ENCODE data around the gene PLPPR1.
A peak's percentile ranks its signal among the peaks of the same experiment; 100 is the strongest.

Gene PLPPR1

GRCh38 chr9:101128623-101129022, 100.1 kb downstream of the PLPPR1 start:
- DNase-seq, result no peak

DNA sequence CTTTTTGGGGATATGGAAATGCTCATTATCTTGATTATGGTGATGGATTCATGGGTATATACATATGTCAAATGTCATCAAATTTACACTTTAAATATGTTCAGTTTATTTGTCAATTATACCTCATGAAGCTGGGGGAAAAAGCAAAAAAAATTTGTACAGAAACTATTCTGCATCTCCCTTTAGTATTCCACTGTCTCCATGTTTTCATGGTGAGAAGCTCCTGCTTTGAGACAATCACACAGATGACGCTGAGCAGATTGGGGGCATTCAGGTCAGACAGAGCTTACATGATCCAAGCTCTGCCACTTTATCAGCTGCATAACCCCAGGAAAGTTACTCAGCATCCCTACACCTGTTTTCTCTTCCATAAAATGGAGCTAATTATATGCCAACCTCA, 101.5 kb downstream of the PLPPR1 start:
- DNase-seq, result no peak

GRCh38 chr9:101131326-101131725, 102.8 kb downstream of the PLPPR1 start:
- DNase-seq, result no peak

GRCh38 chr9:101132801-101133200, 104.3 kb downstream of the PLPPR1 start:
- no peak for DNase-seq

- no peak for DNase-seq
Observed at GRCh38 chr9:101138509-101138908, 110.0 kb downstream of the PLPPR1 start.

- DNase-seq, result no peak
Observed at GRCh38 chr9:101139082-101139481, 110.6 kb downstream of the PLPPR1 start.

DNA sequence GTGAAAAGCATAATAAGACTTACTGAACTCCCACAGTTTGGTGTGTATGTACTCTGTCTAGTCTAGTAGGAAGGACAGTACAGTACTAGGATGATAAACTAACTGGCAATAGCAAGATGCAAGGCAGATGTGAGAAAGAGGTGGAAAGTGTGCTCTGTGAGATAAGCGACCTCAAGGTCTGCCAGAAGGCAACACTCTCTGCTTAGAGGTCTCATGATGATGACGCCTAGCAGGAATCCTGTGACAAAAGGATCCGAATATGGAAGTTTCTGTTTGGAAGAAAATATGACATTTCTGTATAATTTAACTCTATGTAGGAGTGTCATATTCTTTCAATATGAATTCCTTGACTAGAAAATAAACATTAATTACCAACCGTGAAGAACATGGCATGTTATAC, 112.2 kb downstream of the PLPPR1 start:
- no peak for DNase-seq

DNA sequence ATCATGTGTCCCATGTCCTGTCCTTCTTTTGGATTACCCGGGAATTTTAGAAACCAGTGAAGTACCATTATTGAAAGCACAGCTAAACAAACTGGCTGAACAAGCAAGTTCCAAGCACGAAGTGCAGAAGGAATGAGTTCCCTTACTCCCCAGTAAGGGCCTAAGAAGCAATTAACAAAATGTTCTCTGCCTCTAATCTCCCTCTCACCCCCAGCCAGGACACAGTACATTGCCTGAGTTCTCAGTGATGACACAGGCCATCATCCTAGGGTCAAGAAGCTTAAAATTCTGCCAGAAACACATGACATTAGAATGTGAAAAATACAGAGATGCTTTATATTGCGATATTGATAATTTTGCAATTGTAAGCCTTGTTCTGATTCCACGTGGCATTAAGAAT, 118.0 kb downstream of the PLPPR1 start:
- no peak for DNase-seq

GRCh38 chr9:101148344-101148743, 119.8 kb downstream of the PLPPR1 start:
- DNase-seq, result no peak

DNA sequence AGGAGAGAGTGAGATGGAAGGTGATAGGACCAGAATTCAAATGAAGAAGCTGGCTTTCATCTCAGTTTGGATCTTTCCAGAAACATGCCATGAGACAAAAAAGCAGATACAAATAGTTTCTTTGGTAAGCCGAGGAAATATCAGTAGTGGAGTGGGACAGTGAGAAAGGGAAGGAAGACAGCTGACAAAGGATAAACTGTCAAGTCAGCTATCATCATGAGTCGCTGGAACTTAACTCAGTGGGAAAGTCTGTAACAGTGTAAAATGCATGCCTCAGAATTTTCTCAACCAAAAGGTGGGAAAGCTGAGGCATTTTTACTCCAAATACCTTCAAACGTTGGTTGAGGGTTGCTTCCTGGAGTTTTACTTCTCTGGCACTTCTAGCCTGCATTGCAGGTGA, 129.8 kb downstream of the PLPPR1 start:
- no peak for DNase-seq

GRCh38 chr9:101162231-101162630, 133.7 kb downstream of the PLPPR1 start:
- no peak for DNase-seq

- no peak for DNase-seq
Observed at GRCh38 chr9:101165131-101165530, 136.6 kb downstream of the PLPPR1 start.

DNA sequence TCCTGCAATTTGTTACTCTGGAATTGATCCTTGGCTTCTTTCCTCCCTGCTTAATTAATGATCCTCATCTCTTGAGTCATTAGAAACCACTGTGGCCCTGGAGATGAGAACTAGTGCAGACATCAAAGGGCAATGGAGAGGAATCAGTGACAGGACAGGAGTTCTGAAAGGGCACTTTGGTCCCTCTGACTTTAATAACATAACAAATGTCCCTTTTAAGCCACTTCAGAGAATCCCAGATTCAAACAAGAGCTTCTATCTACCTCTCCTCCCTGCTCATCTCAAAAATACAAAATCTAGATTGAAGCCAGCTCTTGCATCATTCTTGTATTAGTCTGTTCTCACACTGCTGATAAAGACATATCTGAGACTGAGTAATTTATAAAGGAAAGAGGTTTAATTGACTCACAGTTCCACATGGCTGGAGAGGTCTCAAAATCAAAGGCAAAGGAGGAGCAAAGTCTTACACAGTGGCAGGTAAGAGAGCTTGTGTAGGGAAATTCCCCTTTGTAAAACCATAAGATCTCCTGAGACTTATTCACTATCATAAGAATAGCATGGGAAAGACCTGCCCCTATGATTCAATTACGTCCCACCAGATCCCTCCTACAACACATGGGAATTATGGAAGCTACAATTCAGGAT, 139.1 kb downstream of the PLPPR1 start:
- no peak for DNase-seq

DNA sequence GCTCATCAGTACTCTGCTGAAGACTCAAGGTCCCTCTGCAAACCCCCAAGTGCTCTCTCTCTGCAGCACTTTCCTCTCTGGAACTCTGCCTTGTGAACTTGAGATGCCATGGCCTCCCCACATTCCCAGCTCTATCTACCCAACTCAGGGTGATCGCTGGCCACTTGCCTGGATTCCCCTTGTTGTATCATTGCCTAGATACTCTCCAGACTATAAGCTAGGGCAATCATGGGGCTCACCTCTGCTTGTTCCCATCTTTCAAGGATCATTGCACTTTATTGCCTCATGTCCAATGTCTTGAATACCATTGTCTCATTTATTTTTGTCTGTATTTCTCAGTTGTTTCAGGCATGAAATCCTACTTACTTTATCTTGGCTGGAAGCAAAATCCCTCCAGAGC, 144.1 kb downstream of the PLPPR1 start:
- peak in 1 of 4 experiments; percentile 3 for DNase-seq

DNA sequence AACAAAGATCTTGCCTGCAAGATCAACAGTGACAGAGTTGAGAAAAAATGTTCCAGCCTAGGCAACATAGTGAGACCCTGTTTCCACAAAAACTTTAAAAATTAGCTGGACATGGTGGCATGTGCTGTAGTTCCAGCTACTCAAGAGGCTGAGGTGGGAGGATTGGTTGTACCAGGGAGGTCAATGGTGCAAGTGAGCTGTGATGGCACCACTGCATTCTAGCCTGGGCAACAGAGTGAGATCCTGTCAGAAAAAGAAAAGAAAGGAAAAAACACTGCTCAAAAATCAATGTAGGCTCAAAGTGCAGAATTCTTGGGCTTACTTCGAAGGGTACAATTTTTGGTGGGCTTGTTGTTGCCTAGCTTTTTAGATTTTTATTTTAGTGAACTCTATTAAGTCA, 145.4 kb downstream of the PLPPR1 start:
- no peak for DNase-seq

GRCh38 chr9:101176384-101176783, 147.9 kb downstream of the PLPPR1 start:
- DNase-seq, result no peak

DNA sequence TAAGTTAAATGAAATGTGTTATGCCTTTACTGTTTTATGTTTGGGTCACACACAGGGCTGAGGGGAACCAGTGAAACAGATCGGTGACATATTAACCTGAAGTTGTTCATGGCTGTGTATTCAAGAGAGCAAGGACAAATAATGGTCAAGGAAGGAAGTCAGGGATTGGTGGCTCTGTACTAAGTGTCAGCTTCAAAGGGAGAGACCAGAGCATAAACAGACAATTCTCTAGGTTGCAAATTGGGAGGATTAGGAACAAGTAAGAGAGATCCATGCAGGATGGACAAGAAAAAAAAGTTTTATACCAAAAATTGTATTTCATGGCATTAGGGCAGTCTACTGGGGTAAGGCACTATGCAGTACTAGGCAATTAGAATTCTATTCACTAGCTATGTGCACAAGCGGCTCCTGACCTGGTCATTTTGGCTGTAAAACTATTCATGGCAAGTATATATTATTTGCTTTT, 156.3 kb downstream of the PLPPR1 start:
- no peak for DNase-seq

DNA sequence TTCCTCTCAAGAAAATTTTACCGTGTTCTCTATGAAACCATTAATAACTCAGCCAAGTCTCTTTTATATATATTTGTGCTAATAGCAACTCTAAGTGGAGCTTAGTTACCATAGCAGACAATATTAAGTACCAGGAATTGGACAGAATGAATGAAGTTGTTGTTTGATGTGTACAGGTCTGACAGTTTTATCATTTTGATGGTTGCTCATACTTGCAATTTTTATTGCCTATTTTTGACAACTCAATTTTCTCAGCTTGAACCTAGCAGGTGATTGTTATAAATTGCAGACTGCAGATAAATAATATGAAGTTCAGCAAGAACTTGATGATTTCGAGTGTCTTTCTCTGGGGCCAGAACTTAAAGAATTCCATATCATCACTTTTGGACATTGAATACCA, 163.2 kb downstream of the PLPPR1 start:
- no peak for DNase-seq

DNA sequence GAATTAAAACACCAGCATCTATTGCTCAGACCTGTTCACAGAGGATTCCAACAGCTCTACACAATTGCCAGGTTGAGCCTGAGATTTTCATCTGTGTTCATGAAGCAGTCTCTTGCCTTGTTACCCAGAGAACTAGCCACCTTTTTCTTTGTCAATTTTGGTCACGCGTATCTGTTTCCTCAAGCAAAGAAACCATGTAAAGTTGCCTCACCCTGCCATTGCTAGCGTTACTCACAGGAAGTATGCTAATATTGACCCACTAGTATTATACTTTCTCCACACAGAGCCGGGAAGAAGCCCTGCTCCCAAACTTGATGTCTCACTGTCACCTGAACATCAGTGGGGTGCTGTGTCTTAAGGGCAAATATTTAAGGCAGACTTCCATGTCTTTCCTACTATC, 168.5 kb downstream of the PLPPR1 start:
- DNase-seq, result no peak

GRCh38 chr9:101200852-101201251, 172.3 kb downstream of the PLPPR1 start:
- DNase-seq, result no peak

- no peak for DNase-seq
Observed at GRCh38 chr9:101201630-101202029, 173.1 kb downstream of the PLPPR1 start.

GRCh38 chr9:101209670-101210069, 181.1 kb downstream of the PLPPR1 start:
- no peak for DNase-seq

DNA sequence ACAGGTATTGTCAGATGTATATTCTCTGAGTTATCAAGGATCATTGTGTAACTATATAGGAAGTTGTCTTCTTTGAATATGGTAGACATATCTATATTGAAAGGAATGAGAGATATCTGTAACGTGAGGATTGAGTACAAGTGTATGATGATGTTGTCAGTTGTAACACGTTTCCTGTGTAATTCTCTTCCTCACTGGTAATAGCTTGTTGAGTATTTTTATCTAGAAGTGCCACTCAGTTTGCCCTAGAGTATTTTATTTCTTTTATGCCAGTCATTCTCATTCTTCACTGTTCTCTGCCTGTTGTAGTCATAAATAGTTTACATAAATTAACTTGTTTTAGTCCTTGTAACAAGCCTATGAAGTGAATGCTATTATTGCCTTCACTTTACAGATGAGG, 184.1 kb downstream of the PLPPR1 start:
- DNase-seq, result no peak

GRCh38 chr9:101219030-101219429, 190.5 kb downstream of the PLPPR1 start:
- no peak for DNase-seq

GRCh38 chr9:101220341-101220740, 191.8 kb downstream of the PLPPR1 start:
- no peak for DNase-seq
